ENCODE results near the gene MINDY2. TPM values are rescaled to one million over a fixed set of nuclear protein-coding genes. Genes with fewer than 3 reads are reported as not detected.

The MINDY2 gene
- total and polyA plus RNA-seq, 9 of the 15 experiments (the other 6 are each of a cell fraction or from before 2014, with no cell fraction given), result 2.4 to 15.3 (median 7.2) TPM

DNA sequence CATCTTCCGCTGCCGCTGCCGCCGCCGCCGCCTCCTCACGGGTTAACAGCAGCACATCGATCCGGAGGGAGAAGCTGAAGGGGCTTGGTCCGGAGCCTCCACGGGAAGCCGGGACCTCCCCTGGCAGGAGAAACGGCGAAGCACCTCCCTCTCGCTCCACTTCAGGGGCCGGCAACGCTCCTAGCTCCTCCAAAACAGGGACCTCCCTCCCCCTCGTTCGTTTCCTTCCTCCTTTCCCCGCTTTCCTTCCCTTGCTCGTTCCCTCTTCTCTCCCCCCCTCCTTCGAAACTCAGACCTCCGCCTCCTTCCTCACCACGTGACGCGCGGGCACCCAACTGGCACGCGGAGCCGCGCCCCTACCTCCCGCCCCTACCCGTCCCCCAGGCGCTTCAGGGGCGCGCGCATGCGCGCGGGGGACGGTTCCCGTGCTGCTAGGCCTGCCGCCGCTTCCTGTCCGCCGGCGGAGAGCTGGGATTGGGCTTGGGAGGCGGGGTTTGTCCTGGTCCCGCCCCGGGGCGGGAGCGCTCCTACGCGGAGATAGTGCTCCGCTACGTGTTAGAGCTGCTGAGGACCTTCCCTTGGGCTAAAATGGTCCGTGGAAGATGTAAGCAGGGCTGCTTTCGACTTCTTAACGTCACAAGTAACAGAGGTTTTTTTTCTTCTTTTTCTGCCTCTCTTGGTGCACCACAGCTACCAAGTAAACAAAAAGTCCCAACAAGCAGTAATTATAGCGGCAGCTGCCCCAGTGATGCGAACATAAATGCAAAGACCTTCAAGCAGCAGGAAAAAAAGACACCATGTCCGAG lies 21.4 kb upstream of the MINDY2 start, which contains the start of gene ADAM10 (continued):
- no peak for TF ChIP-seq MCM2 (IDR thresholded peaks at IDR 0.05; ENCODE audit: low read depth)
- TF ChIP-seq BMI1 (IDR thresholded peaks at IDR 0.05; ENCODE audit: low read length), result no peak
- TF ChIP-seq TCF7L2 (IDR thresholded peaks at IDR 0.05; ENCODE audit: low read depth, low read length), result no peak
- TF ChIP-seq, protein P1, sequence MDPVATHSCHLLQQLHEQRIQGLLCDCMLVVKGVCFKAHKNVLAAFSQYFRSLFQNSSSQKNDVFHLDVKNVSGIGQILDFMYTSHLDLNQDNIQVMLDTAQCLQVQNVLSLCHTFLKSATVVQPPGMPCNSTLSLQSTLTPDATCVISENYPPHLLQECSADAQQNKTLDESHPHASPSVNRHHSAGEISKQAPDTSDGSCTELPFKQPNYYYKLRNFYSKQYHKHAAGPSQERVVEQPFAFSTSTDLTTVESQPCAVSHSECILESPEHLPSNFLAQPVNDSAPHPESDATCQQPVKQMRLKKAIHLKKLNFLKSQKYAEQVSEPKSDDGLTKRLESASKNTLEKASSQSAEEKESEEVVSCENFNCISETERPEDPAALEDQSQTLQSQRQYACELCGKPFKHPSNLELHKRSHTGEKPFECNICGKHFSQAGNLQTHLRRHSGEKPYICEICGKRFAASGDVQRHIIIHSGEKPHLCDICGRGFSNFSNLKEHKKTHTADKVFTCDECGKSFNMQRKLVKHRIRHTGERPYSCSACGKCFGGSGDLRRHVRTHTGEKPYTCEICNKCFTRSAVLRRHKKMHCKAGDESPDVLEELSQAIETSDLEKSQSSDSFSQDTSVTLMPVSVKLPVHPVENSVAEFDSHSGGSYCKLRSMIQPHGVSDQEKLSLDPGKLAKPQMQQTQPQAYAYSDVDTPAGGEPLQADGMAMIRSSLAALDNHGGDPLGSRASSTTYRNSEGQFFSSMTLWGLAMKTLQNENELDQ (CRISPR knock-in tag; IDR thresholded peaks at IDR 0.05; ENCODE audit: borderline replicate concordance), result no peak
- TF ChIP-seq, protein P2, sequence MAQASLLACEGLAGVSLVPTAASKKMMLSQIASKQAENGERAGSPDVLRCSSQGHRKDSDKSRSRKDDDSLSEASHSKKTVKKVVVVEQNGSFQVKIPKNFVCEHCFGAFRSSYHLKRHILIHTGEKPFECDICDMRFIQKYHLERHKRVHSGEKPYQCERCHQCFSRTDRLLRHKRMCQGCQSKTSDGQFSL (CRISPR knock-in tag; IDR thresholded peaks at IDR 0.05), result peak; percentile 74
- TF ChIP-seq, protein P2 (tag; IDR thresholded peaks at IDR 0.05), result no peak
- no peak for TF ChIP-seq ZNF696 (CRISPR knock-in tag; conservative IDR thresholded peaks at IDR 0.05)
- TF ChIP-seq PHB (CRISPR knock-in tag; IDR thresholded peaks at IDR 0.05), result 0 out of 2 replicates have a peak, but pooled peaks have one; percentile 15
- TF ChIP-seq, protein P3, sequence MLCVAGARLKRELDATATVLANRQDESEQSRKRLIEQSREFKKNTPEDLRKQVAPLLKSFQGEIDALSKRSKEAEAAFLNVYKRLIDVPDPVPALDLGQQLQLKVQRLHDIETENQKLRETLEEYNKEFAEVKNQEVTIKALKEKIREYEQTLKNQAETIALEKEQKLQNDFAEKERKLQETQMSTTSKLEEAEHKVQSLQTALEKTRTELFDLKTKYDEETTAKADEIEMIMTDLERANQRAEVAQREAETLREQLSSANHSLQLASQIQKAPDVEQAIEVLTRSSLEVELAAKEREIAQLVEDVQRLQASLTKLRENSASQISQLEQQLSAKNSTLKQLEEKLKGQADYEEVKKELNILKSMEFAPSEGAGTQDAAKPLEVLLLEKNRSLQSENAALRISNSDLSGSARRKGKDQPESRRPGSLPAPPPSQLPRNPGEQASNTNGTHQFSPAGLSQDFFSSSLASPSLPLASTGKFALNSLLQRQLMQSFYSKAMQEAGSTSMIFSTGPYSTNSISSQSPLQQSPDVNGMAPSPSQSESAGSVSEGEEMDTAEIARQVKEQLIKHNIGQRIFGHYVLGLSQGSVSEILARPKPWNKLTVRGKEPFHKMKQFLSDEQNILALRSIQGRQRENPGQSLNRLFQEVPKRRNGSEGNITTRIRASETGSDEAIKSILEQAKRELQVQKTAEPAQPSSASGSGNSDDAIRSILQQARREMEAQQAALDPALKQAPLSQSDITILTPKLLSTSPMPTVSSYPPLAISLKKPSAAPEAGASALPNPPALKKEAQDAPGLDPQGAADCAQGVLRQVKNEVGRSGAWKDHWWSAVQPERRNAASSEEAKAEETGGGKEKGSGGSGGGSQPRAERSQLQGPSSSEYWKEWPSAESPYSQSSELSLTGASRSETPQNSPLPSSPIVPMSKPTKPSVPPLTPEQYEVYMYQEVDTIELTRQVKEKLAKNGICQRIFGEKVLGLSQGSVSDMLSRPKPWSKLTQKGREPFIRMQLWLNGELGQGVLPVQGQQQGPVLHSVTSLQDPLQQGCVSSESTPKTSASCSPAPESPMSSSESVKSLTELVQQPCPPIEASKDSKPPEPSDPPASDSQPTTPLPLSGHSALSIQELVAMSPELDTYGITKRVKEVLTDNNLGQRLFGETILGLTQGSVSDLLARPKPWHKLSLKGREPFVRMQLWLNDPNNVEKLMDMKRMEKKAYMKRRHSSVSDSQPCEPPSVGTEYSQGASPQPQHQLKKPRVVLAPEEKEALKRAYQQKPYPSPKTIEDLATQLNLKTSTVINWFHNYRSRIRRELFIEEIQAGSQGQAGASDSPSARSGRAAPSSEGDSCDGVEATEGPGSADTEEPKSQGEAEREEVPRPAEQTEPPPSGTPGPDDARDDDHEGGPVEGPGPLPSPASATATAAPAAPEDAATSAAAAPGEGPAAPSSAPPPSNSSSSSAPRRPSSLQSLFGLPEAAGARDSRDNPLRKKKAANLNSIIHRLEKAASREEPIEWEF (CRISPR knock-in tag; IDR thresholded peaks at IDR 0.05), result no peak
- TF ChIP-seq IFI16 (CRISPR knock-in tag; IDR thresholded peaks at IDR 0.05), result no peak
- TF ChIP-seq NEUROD1 (IDR thresholded peaks at IDR 0.05; ENCODE audit: borderline replicate concordance, low read depth, low read length, partially characterized antibody), result no peak
- TF ChIP-seq, protein P4, sequence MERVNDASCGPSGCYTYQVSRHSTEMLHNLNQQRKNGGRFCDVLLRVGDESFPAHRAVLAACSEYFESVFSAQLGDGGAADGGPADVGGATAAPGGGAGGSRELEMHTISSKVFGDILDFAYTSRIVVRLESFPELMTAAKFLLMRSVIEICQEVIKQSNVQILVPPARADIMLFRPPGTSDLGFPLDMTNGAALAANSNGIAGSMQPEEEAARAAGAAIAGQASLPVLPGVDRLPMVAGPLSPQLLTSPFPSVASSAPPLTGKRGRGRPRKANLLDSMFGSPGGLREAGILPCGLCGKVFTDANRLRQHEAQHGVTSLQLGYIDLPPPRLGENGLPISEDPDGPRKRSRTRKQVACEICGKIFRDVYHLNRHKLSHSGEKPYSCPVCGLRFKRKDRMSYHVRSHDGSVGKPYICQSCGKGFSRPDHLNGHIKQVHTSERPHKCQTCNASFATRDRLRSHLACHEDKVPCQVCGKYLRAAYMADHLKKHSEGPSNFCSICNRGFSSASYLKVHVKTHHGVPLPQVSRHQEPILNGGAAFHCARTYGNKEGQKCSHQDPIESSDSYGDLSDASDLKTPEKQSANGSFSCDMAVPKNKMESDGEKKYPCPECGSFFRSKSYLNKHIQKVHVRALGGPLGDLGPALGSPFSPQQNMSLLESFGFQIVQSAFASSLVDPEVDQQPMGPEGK (CRISPR knock-in tag; IDR thresholded peaks at IDR 0.05; ENCODE audit: borderline replicate concordance), result no peak
- TF ChIP-seq RBM39 (optimal IDR thresholded peaks at IDR 0.05; ENCODE audit: low read depth, low read length), result no peak
- TF ChIP-seq TAF9B (IDR thresholded peaks at IDR 0.05; ENCODE audit: partially characterized antibody), result peak; percentile 40
- TF ChIP-seq, protein P5, sequence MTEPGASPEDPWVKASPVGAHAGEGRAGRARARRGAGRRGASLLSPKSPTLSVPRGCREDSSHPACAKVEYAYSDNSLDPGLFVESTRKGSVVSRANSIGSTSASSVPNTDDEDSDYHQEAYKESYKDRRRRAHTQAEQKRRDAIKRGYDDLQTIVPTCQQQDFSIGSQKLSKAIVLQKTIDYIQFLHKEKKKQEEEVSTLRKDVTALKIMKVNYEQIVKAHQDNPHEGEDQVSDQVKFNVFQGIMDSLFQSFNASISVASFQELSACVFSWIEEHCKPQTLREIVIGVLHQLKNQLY (CRISPR knock-in tag; conservative IDR thresholded peaks at IDR 0.05), result no peak

All from K562 (cell line).